Stimulated activated CD4-positive, alpha-beta T cell treated with anti-CD3 and anti-CD28 coated beads, Interleukin-1b, Interleukin-23, amount 100 ng/mL, for 4 hours (primary cell): ENCODE measurements around the gene FCRL5.

Experiments
- DNase-seq, 2 donors: peaks; one replicate each; pipeline ENCODE4 v3.0.0-alpha.2; 2020; ENCODE audit warnings: low read depth in 2 of 2

FCRL5 gene

DNA sequence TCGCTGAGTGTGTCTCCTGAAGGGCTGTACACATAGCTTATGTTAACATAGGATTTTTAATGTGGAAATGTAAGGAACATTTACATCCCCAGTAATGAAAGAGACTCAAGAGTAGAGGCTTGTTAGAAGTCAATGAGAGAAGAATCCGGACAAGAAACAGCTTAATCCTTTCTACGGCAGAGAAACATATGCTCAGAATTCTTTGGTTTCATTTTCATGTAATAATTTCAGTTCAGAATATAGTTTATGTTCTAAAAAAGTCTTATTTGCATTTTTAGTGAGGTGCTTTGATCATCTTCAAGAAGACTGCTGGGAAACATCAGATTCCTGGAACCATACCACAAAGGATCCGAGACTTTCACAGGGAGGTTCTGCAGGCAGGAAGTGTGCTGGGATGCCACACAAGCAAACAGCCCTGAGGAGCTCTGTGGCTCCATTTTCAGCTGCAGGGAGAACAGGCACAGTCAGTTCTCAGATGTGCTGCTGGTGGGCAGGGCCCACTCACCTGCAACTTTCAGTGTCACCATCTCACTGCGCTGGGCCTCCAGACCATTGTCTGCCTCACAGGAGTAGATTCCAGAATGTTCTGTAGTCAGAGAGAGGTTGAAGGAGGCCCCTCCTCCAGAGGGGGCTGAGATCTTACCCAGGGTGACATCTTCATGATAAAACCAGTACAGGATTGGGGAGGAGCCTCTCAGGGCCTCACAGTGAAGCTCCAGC lies 28.4 kb downstream of the FCRL5 start:
- no peak for DNase-seq

GRCh38 chr1:157521056-157521455 lies 31.3 kb downstream of the FCRL5 start:
- no peak for DNase-seq

DNA sequence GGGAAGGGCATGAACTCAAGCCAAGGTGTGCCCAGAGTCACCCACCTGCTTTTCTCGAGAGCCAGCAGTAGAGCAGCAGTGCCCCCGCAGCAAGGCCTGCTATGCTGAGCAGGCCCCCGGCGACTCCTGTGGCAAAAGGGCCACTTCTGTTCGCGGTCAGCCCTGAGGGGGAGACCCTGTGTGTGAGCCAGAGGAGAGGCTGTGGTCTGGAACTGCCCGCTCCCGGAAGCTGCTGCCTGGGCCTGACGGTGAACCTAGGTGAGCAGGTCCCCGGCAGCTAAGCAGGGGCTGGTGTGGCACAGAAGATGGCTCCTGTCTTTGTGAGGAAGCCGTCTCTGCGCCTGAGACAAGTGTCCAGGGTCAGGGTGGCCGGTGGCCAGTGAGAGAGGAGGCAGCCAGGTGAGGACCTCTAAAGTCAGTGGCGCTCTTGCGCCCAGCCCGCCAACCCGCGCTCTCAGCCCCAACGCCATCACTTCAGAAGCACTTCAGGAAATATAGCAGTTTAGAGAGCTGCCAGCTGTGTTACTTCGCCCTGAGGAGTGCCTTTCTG lies 31.9 kb downstream of the FCRL5 start:
- DNase-seq: no peak

- no peak for DNase-seq
Measured at GRCh38 chr1:157519451-157519850, 32.9 kb downstream of the FCRL5 start.

DNA sequence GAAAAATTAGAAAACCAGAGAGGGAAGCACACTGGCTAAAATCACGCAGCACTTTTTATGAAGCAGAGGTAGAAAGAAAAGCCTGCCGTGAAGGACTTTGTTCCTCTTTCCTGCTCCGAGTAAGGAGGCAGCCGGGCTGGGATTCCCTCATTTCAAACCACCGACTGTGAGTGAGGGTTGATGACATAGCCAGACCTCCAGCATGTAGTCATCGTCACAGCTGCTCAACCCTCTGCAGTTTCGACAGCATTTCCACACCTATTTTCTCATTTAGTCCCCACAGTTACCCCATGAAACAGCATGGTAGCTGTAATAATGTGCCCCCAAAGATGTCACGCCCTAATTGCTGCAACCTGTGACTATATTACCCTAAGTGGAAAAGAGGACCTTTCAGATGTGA lies 35.3 kb downstream of the FCRL5 start:
- no peak for DNase-seq

DNA sequence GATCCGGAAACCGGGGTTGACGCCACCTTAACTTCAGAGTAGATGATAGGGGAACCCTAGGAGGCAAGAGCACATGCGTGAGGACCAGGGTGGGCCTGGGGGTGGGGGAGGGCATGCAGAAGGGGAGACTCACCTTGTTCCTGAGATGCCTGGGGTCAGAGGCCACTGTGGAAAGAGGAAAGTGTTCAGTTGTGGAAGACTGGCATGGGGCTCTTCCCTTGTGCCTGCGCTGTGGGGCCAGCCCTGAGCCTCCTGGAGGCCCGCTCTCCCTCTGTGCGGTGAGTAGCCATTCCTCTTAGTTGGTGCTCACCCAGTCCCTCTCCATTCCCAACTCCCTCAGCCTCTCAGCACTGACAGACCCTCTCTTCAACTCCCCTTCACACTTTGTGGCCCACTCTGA lies 36.6 kb downstream of the FCRL5 start:
- DNase-seq: no peak

GRCh38 chr1:157515141-157515540 lies 37.2 kb downstream of the FCRL5 start:
- DNase-seq: no peak

GRCh38 chr1:157512036-157512969 lies 40.0 kb downstream of the FCRL5 start:
- no peak for DNase-seq

GRCh38 chr1:157509546-157510232 lies 42.6 kb downstream of the FCRL5 start:
- no peak for DNase-seq

DNA sequence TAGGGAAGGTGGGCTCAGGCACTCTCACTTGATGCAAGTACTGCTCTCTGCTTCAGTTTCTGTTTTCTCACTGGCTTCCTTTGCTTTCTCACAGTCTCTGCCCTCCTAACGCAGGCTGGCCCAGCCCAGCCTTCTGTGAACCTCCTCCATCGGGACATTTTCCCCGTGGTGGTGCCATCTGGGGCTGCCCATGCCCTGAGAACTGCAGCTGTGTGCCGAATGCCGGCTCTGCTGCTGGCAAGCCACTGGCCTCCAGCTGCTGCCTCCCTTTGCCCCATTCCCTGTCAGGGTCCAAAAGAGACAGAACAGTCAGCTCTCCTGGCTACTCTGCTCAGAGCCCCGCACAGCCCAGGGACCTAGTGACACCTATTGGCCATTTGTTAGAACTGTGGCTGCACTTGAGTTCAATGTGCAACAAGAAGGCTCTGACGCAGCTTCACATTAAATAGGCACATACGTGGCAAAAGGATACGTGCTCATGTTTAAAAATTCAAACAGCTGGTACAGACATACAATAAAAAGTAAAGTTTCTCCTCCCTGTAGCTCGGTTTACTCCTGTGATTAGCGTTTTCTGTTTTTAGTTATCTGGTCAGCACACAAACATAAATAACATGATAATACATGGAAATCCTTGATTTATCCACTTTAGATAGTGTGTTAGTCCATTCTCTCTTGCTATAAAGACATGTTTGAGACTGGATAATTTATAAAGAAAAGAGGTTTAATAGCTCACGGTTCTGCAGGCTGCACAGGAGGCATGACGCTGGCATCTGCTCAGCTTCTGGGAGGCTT lies 46.6 kb downstream of the FCRL5 start:
- DNase-seq: no peak

DNA sequence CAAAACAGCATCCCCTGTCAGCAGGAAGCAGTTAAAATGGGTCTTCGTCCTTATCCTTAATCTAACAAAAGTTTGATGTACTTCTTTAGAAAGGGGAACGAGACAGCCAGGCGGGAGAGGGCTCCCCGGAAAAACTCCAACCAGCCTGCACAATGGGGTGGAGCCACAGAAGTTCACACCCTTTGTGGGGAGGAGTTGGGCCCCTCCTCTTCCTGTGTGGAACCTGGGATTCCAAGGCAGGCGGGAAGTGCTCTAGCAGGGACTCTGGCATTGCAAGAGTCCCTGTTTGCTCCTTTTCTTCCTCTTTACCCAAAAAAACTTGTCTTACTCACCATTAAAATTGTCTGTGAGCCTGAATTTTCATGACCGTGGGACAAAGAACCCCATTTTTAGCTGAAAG lies 47.7 kb downstream of the FCRL5 start:
- no peak for DNase-seq

- no peak for DNase-seq
Measured at GRCh38 chr1:157499521-157499920, 52.8 kb downstream of the FCRL5 start.

DNA sequence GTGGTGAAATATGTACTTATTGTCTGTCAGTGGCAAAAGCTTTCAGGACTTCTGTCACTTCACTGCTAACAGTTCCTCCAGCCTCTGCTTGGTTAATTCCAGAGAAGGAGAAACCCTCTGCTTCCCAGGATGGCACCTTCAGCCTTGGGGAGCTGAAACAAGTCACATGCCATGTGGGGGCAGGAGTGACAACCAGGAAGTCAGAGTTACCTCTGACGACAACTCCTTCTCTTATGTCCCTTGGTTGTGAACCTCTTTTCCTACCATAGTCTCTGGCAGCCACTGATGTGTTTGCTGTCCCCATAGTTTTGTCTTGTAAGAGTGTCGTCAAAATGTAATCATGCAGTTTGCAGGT lies 53.6 kb downstream of the FCRL5 start:
- no peak for DNase-seq

DNA sequence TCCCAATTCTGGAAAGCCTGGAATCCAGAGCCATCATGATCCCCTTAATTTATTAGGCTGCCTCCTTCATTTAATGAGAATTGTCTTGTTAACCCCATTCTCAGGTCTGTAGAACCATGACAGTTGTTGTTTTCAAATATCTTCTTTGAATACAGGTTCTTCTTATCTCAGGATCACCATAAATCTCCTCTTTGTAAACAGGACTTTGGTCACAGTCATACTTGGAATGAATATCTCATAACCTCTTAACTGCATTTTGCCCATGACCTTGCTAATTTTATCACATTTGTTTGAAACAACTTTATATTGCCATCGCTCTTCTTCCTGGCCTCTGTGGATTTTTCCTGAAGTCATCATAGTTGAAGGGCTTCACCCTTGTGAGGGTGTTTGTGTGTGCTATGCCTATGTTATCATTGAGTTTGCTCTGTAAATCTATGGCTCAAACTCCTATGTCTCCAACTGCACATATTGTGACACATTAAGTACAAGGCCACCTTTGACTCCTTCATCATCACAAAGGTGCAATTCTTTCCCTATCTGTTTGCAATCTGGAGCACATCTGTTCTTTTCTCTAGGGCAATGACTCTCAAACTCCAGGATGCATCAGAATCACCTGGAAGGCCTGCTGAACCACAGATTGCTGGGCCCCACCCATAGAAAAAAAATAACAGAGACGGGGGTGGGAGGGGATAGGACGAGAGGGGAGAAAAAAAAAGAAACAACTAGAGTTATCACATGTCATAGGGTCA lies 54.2 kb downstream of the FCRL5 start:
- DNase-seq: no peak

GRCh38 chr1:157497284-157497683 lies 55.0 kb downstream of the FCRL5 start:
- no peak for DNase-seq

DNA sequence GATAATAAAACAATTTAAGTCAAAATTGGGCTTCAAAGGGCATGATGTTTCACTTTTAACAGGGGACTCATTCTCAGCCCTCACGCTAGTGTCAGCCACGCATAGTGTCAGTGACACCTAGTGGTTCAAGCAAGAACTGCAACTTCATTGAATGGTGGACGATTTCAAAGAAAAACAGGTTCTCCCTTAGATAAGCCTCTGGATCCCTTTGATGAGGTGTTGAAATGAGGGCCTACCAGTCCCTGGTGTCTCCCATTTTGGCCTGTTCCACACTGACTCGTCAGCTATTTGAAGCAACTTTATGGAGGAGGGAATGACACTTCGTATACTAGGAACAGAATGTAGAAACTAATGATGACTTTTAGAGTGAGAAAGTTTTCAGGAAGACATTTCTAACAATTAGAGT lies 56.2 kb downstream of the FCRL5 start:
- DNase-seq: peak in 1 of 2 donors; percentile 12

DNA sequence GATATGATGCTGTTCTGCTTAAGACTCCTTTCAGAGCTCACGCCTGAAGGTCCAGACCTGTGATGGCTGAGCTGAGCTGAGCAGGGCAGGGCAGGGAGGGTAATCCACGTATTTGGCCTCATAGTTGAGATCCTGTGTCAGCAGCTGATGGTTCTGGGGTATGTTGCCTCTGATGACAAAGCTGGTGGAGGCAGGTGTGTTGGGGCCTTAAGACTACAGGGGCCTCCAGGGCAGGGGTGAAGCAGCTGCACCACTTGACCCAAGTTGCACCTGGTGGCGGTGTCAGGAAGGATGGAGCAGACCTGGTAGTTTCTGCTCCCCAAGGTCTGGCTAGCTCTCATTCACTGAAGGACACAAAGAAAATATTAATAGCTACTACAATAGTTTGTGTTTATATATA lies 57.0 kb downstream of the FCRL5 start:
- no peak for DNase-seq

DNA sequence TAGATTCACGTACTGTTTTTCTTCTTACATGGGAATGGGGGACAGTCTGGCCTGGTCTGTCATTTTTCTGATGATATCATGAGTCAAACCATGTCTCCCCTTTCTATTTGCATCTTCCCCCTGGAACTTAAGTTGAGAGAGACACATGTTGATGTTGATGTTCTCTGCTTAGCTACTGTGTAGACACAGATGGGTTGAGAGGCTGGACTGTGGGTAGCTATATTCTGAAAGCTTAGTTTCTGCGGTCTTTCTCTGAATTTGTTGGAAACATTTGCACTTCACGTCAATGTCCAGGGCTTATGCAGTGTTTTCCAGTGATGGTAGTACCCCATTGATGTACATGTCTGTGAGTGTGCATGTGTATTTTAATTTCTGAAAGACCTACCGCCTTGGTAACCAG lies 58.2 kb downstream of the FCRL5 start:
- no peak for DNase-seq

DNA sequence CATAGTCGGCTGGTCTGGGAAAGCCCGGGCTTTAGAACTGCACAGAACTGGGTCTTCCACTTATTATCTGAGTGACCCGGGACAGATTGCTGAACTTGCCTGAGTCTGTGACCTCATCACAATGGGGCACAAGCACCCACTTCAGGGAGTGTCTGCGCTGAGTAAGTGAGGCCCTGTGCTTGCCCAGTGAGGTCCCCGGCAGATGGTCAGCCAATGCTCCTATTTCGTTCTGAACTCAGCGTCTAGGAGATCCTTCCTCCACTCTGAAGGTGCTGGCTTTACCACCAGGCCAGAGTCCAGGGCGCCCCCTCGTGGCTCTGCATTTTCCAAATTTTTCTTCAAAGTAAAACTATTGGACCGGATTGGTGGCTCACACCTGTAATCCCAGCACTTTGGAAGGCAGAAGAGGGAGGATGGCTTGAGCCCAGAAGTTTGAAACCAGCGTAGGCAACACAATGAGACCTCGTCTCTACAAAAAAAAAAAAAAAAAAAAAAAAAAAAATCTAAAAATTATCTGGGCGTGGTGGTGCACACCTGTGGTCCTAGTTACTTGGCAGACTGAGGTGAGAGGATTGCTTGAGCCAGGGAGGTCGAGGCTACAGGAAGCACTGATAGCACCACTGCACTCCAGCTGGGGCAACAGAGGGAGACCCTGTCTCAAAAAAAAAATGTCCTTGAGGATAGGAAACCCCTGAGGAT lies 61.7 kb downstream of the FCRL5 start:
- peak; percentile 15 to 52 for DNase-seq

DNA sequence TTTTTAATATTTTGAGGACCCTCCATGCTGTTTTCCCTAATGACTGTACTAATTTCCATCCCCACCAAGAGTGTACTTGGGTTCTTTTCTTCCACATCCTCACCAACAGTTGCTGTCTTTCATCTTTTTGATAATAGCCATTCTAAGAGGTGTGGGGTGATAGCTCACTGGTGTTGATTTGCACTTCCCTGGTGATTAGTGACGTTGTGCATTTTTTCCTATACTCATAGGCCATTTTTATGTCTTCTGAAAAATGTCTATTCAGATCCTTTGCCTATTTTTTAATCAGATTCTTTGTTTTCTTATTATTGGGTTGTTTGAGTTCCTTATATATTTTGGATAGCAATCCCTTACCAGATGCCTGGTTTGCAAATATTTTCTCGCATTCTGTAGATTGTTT lies 64.2 kb downstream of the FCRL5 start:
- no peak for DNase-seq
